PC-3 (cell line): ENCODE results near the gene EFTUD2. TPM values are rescaled to one million over a fixed set of nuclear protein-coding genes. Genes with fewer than 3 reads are reported as not detected.

Experiments used
- ATAC-seq: fragments of 200-7000 bp; cut with Tn5 transposase; 2 replicates; pipeline ENCODE4 v1.9.1; 2020; ENCODE audit warnings: mild to moderate bottlenecking, moderate library complexity
- BruUV-seq: library from RNA; stranded (reverse); fragments of 400-500 nt; replicated peaks from 2 replicates; lab custom pipeline; 2021; lab: Mats Ljungman, UMichigan
- CTCF ChIA-PET: fragments of 300-600 bp; sonication (Branson Sonifier 250); formaldehyde crosslinking; loops from one replicate; lab custom pipeline; 2022; ENCODE audit warnings: antibody characterized with exemption; lab: Charles Lee
- POLR2A ChIA-PET: fragments of 300-600 bp; sonication (Branson Sonifier 250); formaldehyde crosslinking; loops from one replicate; lab custom pipeline; 2022; ENCODE audit warnings: antibody characterized with exemption; ENCODE audit not compliant: unreplicated experiment; lab: Charles Lee
- DNase-seq: peaks from one replicate; pipeline ENCODE4 v3.0.0-alpha.2; 2015
- H2AFZ ChIP-seq: fragments of 300-600 bp; sonication (generic); 2 replicates; pipeline ENCODE4 v1.6.0; 2016; ENCODE audit warnings: antibody characterized with exemption, low read length
- H3F3A ChIP-seq: fragments of 300-600 bp; sonication (generic); one replicate; pipeline ENCODE4 v1.6.0; 2017; ENCODE audit warnings: antibody characterized with exemption, low read length, control low read depth, mild to moderate bottlenecking; ENCODE audit not compliant: unreplicated experiment
- H3K27ac ChIP-seq: fragments of 300-600 bp; sonication (generic); 2 replicates; pipeline ENCODE4 v1.5.1; 2016; ENCODE audit warnings: mild to moderate bottlenecking, low read length
- H3K27me3 ChIP-seq: fragments of 300-600 bp; sonication (generic); 2 replicates; pipeline ENCODE4 v1.6.1; 2016; ENCODE audit warnings: low read length, mixed read lengths
- H3K36me3 ChIP-seq: fragments of 300-600 bp; sonication (generic); 2 replicates; pipeline ENCODE4 v1.6.1; 2016; ENCODE audit warnings: low read depth, mixed run types, low read length, mixed read lengths
- H3K4me1 ChIP-seq: fragments of 300-600 bp; sonication (generic); 2 replicates; pipeline ENCODE4 v1.5.1; 2016; ENCODE audit warnings: low read length; ENCODE audit not compliant: insufficient read depth
- H3K4me2 ChIP-seq: fragments of 300-600 bp; sonication (generic); 2 replicates; pipeline ENCODE4 v1.6.0; 2016; ENCODE audit warnings: low read length
- H3K4me3 ChIP-seq: fragments of 300-600 bp; sonication (generic); 2 replicates; pipeline ENCODE4 v1.5.1; 2016; ENCODE audit warnings: mild to moderate bottlenecking, low read length, mixed read lengths
- H3K79me2 ChIP-seq: fragments of 300-600 bp; sonication (generic); 2 replicates; pipeline ENCODE4 v1.6.1; 2017; ENCODE audit warnings: low read length, mixed read lengths
- H3K9ac ChIP-seq: fragments of 300-600 bp; sonication (generic); 2 replicates; pipeline ENCODE4 v1.6.0; 2016; ENCODE audit warnings: mild to moderate bottlenecking, low read length
- H3K9me2 ChIP-seq: fragments of 300-600 bp; sonication (generic); replicated peaks from 2 replicates; pipeline ENCODE4 v1.6.1; 2016; ENCODE audit warnings: mixed run types, low read length, mixed read lengths
- H3K9me3 ChIP-seq: fragments of 300-600 bp; sonication (generic); 2 replicates; pipeline ENCODE4 v1.6.1; 2016; ENCODE audit warnings: low read length, mixed read lengths
- H4K20me1 ChIP-seq: fragments of 300-600 bp; sonication (generic); 2 replicates; pipeline ENCODE4 v1.6.1; 2016; ENCODE audit warnings: low read length, mixed read lengths
- EZH2 ChIP-seq: fragments of 300-600 bp; sonication (generic); IDR thresholded peaks from one replicate; pipeline ENCODE4 v1.6.1; 2017; ENCODE audit warnings: antibody characterized with exemption, mild to moderate bottlenecking, low read length; ENCODE audit not compliant: unreplicated experiment
- EZH2phosphoT487 ChIP-seq: fragments of 300-600 bp; sonication (generic); IDR thresholded peaks from 2 replicates; pipeline ENCODE4 v1.6.1; 2018; ENCODE audit warnings: mild to moderate bottlenecking, antibody characterized with exemption, low read length, borderline replicate concordance
- intact Hi-C: fragments of 100-400 bp; cut with micrococcal nuclease; formaldehyde crosslinking; loops from 2 replicates; pipeline ENCODE4 v1.9.0; 2023
- total RNA-seq: library from RNA; depleted of rRNA; stranded (reverse); fragments of >200 nt; gene quantifications from 2 replicates; pipeline ENCODE4 v1.2.3, GENCODE V29; 2014
- TF ChIP-seq, protein P1 (sequence below): fragments of 300-600 bp; sonication (generic); conservative IDR thresholded peaks from 2 replicates; pipeline ENCODE4 v1.5.1; 2017; ENCODE audit warnings: antibody characterized with exemption, low read depth, mild to moderate bottlenecking, low read length

The EFTUD2 gene
- total RNA-seq, 1 experiment from 2014 or later, result 227 TPM

DNA sequence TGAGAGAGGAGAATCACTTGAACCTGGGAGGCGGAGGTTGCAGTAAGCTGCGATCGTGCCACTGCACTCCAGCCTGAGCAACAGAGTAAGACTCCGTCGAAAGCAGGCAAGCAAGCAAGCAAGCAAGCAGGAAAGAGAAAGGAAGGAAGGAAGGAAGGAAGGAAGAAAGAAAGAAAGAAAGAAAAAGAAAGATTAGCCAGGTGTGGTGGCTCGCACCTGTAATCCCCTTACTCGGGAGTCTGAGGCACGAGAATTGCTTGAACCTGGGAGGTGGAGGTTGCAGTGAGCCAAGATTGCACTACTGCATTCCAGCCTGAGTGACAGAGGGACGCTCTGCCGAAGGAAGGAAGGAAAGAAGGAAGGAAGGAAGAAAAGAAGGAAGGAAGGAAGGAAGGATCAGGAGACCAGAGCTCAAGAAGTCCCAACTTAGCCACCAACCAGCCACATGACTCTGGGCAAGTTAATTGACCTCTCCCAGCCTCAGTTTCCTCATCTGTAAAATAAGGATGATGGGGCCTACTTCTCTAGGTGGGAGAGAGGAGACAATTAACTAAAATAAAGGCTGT is 9.6 kb upstream of the EFTUD2 start:
- Histone ChIP-seq H3K27ac (peak overlapping the region; percentile 71), H3K27me3 (no peaks in the 10 kb centered on the region), H3K9ac (peak overlapping the region; percentile 3; the same call in 1 of the 2 replicates), H3F3A (no peaks in the 10 kb centered on the region), H3K9me2 (no peaks in the 10 kb centered on the region), H2AFZ (no peak overlapping the region), H3K36me3 (no peaks in the 10 kb centered on the region), H3K4me2 (peak overlapping the region; percentile 61), H3K79me2 (no peaks in the 10 kb centered on the region), H3K4me3 (no peak overlapping the region; the same call in 1 of the 2 replicates), H3K9me3 (no peaks in the 10 kb centered on the region), H3K4me1 (peaks cover 38% of the 10 kb centered on the region), H4K20me1 (no peaks in the 10 kb centered on the region)
- ChIA-PET POLR2A (no interaction called here), CTCF (interaction anchor here (1.0 to 2.5 kb wide), 3 partner anchors 12 to 226 kb away, joined by 4 to 13 read pairs (median 5); partner anchors contain the start of gene ACBD4)
- DNase-seq (no peak), ATAC-seq (no peak)
- intact Hi-C loops, result no loop called here
- TF ChIP-seq EZH2phosphoT487 (no peak), EZH2 (no peak)
- TF ChIP-seq, protein P1, sequence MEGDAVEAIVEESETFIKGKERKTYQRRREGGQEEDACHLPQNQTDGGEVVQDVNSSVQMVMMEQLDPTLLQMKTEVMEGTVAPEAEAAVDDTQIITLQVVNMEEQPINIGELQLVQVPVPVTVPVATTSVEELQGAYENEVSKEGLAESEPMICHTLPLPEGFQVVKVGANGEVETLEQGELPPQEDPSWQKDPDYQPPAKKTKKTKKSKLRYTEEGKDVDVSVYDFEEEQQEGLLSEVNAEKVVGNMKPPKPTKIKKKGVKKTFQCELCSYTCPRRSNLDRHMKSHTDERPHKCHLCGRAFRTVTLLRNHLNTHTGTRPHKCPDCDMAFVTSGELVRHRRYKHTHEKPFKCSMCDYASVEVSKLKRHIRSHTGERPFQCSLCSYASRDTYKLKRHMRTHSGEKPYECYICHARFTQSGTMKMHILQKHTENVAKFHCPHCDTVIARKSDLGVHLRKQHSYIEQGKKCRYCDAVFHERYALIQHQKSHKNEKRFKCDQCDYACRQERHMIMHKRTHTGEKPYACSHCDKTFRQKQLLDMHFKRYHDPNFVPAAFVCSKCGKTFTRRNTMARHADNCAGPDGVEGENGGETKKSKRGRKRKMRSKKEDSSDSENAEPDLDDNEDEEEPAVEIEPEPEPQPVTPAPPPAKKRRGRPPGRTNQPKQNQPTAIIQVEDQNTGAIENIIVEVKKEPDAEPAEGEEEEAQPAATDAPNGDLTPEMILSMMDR, result no peak
- BruUV-seq, result no TSS peak

DNA sequence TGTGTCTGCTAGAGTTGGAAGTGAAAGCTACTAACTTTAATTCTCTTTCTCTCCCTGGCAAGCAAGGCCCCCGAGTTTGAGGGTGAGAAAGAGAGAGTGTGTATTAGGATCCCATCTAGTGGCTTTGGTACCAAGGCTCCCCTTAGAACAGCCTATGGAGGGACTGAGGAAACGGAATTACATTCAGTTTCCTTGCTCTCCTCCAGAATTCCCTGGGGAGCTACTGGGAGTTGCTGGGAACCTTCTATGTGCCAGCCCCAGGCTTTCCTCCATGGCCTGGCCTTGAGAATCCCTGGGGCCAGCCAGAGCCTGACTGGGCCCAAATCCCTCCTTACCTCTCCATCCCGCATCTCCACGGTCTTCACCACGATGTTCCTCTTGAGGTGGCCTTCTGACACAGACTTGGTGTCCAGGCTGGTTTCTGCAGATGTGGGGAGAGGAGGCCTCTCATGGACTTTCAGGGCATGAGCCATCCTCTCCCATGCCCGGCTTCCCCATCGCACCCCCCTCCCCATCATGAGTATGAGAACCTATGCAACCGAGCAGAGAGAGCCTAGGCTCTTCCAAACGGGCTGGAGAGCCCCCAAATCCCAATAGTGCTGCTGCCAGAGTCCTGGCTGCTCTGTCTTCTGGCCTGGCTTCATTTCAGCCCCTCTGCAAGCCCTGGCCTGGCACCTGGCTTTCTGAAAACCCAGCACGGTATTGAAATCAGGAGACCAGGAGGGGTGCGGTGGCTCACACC is 8.7 kb upstream of the EFTUD2 start:
- CTCF ChIA-PET, result interaction anchor here (0.9 kb wide), 1 partner anchor 12 kb away, joined by 3 read pairs; no protein-coding TSS in a partner anchor
- no peak overlapping the region for H3K4me3 ChIP-seq

More for the DNA sequence above, 8.7 kb upstream of the EFTUD2 start:
- Histone ChIP-seq H3K79me2 (no peaks in the 10 kb centered on the region), H2AFZ (no peak overlapping the region), H3K36me3 (no peaks in the 10 kb centered on the region), H3K27me3 (no peaks in the 10 kb centered on the region), H3K9ac (no peak overlapping the region), H3K27ac (no peak overlapping the region), H3K9me3 (no peaks in the 10 kb centered on the region), H3F3A (no peaks in the 10 kb centered on the region), H3K4me2 (no peak overlapping the region), H3K9me2 (no peaks in the 10 kb centered on the region), H4K20me1 (no peaks in the 10 kb centered on the region), H3K4me1 (peaks cover 38% of the 10 kb centered on the region)
- TF ChIP-seq, protein P1, result no peak
- TF ChIP-seq EZH2phosphoT487 (no peak), EZH2 (no peak)
- DNase-seq (no peak), ATAC-seq (no peak)
- POLR2A ChIA-PET, result no interaction called here
- BruUV-seq, result no TSS peak
- intact Hi-C loops, result no loop called here
